ENCODE measurements around the gene SVBP. TPM values are rescaled to one million over a fixed set of nuclear protein-coding genes. Genes with fewer than 3 reads are reported as not detected.

SVBP gene
- total RNA-seq, 1 experiment from 2014 or later = 41.3 TPM

DNA sequence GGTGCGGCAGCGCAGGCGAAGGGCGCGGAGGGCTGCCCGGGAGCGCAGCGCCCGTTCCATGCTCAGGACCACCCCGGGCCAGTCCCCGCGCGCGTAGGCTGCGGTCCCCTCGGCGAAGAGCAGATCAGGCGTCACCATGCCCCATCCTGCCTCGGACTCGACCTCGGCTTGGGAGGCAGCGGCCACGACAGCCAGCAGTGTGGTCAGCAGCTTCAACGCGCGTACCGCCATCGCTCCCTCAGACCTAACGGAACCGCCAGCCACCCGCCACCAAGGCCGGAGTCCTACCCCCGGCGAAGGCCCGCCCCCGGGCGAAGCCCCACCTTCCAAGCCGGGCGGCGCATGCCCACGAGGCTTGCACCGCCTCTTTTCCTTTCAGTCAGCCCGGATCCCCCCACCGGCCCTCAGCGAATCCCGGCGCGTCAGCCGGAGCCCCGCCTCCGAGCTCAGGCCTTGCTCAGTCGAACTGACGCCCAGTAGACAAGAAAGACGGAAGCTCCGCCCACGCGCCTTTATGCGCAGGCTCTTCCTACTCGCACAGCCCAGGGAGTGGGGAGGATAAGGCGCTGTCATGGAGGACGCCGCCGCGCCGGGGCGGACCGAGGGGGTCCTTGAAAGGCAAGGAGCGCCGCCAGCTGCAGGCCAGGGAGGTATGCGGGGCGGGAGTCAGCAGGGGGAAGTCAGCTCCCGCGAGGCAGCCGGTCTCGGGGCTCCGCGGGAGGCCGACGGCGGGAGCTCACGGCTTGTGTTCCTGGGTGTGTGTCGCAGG lies 50.3 kb downstream of the SVBP start, which contains the start of the genes C1orf50 and P3H1:
TSS of gene C1orf50 (plus strand) at position 509 of the 769 bp plus-strand sequence. CDS start at position 572, 63 bp downstream.
TSS of gene P3H1 (minus strand) at position 288 of the 769 bp plus-strand sequence. CDS start at position 231, 57 bp downstream.
- H3K18ac ChIP-seq (ENCODE audit: insufficient read length, low read depth, low read length) = peak within 1 kb of the TSS; percentile 32
- H3K79me1 ChIP-seq (ENCODE audit: insufficient read depth, low read depth, low read length, poor library complexity, severe bottlenecking) = no peaks in the 10 kb centered on the region
- H3K4ac ChIP-seq (ENCODE audit: low read depth, low read length) = no peak within 1 kb of the TSS
- H2BK12ac ChIP-seq (ENCODE audit: insufficient read length, low read depth, low read length) = no peak within 1 kb of the TSS
- no peak within 1 kb of the TSS for H4K5ac ChIP-seq (ENCODE audit: insufficient read length, low read depth, low read length)
- H3K27me3 ChIP-seq (ENCODE audit: insufficient read depth, low read length) = no peaks in the 10 kb centered on the region
- no peak within 1 kb of the TSS for H3T11ph ChIP-seq (ENCODE audit: low read length)
- Mint-ChIP-seq H3K4me3 (no peak within 1 kb of the TSS; a peak in 2 of 5 replicates), H3K36me3 (ENCODE audit: insufficient read depth in 1 of 3, low read depth in 3 of 3) (peaks cover 8 to 29% (median 18%) of the 10 kb centered on the region in 3 experiments; a peak in 6 of 7 replicates), H3K9me3 (no peaks in the 10 kb centered on the region), H3K27me3 (ENCODE audit: low read depth) (no peaks in the 10 kb centered on the region), H3K27ac (peak within 1 kb of the TSS in 2 of 3 experiments; percentile 81 to 87; a peak in 4 of 7 replicates), H3K4me1 (peaks cover 8 to 9% of the 10 kb centered on the region in 2 experiments)
- H3K9ac ChIP-seq (ENCODE audit: extremely low read depth, insufficient read length, low read length) = peak within 1 kb of the TSS; percentile 68
- peak within 1 kb of the TSS; percentile 33 for H3K14ac ChIP-seq (ENCODE audit: insufficient read depth, low read length)
- no peak within 1 kb of the TSS for H2BK20ac ChIP-seq (ENCODE audit: low read depth, low read length, poor library complexity, severe bottlenecking)
- H3K79me2 ChIP-seq (ENCODE audit: insufficient read depth, low read length) = 0 out of 2 replicates have a peak, but pooled peaks cover 3% of the 10 kb centered on the region
- no peak within 1 kb of the TSS for H2AK5ac ChIP-seq (ENCODE audit: insufficient read length, low read length)
- H2BK5ac ChIP-seq (ENCODE audit: insufficient read length, low read length) = no peak within 1 kb of the TSS
- H4K91ac ChIP-seq (ENCODE audit: insufficient read length, low read depth, low read length) = no peak within 1 kb of the TSS
- H3K27ac ChIP-seq (ENCODE audit: insufficient read length, low read depth, low read length) = no peak within 1 kb of the TSS
- no peak within 1 kb of the TSS for H2BK15ac ChIP-seq (ENCODE audit: low read depth, low read length)
- TF ChIP-seq, protein P1, sequence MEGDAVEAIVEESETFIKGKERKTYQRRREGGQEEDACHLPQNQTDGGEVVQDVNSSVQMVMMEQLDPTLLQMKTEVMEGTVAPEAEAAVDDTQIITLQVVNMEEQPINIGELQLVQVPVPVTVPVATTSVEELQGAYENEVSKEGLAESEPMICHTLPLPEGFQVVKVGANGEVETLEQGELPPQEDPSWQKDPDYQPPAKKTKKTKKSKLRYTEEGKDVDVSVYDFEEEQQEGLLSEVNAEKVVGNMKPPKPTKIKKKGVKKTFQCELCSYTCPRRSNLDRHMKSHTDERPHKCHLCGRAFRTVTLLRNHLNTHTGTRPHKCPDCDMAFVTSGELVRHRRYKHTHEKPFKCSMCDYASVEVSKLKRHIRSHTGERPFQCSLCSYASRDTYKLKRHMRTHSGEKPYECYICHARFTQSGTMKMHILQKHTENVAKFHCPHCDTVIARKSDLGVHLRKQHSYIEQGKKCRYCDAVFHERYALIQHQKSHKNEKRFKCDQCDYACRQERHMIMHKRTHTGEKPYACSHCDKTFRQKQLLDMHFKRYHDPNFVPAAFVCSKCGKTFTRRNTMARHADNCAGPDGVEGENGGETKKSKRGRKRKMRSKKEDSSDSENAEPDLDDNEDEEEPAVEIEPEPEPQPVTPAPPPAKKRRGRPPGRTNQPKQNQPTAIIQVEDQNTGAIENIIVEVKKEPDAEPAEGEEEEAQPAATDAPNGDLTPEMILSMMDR (conservative IDR thresholded peaks at IDR 0.05) = no peak
- no peak within 1 kb of the TSS for H2AFZ ChIP-seq (ENCODE audit: low read length)
- peaks cover 7% of the 10 kb centered on the region for H3K23me2 ChIP-seq (ENCODE audit: insufficient read length, low read depth, low read length, poor library complexity, severe bottlenecking)
- WGBS (ENCODE audit: extremely low coverage, insufficient read length, low lambda C conversion rate) = no CpG with 5 or more reads among the region's 82 CpGs
- H4K8ac ChIP-seq (replicated peaks; ENCODE audit: insufficient read length, low read depth, low read length) = no peak within 1 kb of the TSS
- H3K4me2 ChIP-seq (ENCODE audit: insufficient read depth, insufficient read length, low read length) = peak within 1 kb of the TSS; percentile 95
- peak; percentile 100 for DNase-seq
- no peaks in the 10 kb centered on the region for H4K20me1 ChIP-seq (ENCODE audit: control insufficient read depth, insufficient read depth, insufficient read length)
- H3K9me3 ChIP-seq (ENCODE audit: control insufficient read depth, low read depth, low read length) = no peaks in the 10 kb centered on the region
- H2BK120ac ChIP-seq (ENCODE audit: low read depth, low read length, poor library complexity, severe bottlenecking) = no peak within 1 kb of the TSS
- no peaks in the 10 kb centered on the region for H3K4me1 ChIP-seq (ENCODE audit: insufficient read depth, low read length)
- H3K23ac ChIP-seq (ENCODE audit: insufficient read length, low read depth, low read length) = no peak within 1 kb of the TSS
- no peak within 1 kb of the TSS for H3K56ac ChIP-seq (ENCODE audit: insufficient read length, low read depth, low read length)
